ENCODE data around the gene SPPL2B.
A peak's percentile ranks its signal among the peaks of the same experiment; 100 is the strongest.

The SPPL2B gene

DNA sequence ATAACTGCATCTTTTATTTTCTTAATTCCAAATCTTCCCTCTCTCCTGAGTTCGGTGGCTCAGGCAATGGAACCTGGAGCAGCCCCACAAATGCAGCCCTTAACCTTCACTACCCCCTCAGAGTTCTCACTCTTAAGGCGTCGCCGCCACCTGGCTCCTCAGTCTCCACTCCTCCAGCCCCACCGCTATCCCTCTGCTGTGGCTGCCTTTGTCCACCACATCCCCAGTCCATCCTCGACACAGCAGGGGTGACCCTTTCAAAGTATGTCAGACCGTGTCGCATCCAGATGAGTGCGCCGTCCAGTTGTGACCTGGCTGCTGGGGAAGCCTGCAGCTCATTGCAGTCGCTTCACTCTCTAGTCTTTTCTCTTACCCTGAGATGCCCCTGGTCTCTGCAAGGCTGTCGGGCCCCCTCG, 1.0 kb downstream of the SPPL2B start:
- peaks cover 97% of the 10 kb centered on the region for H3K79me2 ChIP-seq (ENCODE audit: low read length)
- peak overlapping the region; percentile 83 for H3K4me2 ChIP-seq (ENCODE audit: low read depth, low read length)
- peak overlapping the region; percentile 97; the same call in 1 of the 2 replicates for H3K9ac ChIP-seq (ENCODE audit: low read length)
- peaks cover 42% of the 10 kb centered on the region for H3K4me1 ChIP-seq (ENCODE audit: low read length)
- H3K27me3 ChIP-seq (replicated peaks; ENCODE audit: insufficient read depth, low read length): no peaks in the 10 kb centered on the region
- H3K4me3 ChIP-seq (ENCODE audit: low read length): peak overlapping the region; percentile 95
- H2AFZ ChIP-seq (ENCODE audit: low read length): no peak overlapping the region
- H3K36me3 ChIP-seq (replicated peaks; ENCODE audit: insufficient read depth, low read length): 0 out of 2 replicates have a peak, but pooled peaks cover 2% of the 10 kb centered on the region
- H4K20me1 ChIP-seq (ENCODE audit: insufficient read depth, low read length): no peaks in the 10 kb centered on the region
- H3K27ac ChIP-seq (ENCODE audit: low read length): peak overlapping the region; percentile 53; the same call in 1 of the 2 replicates
- TF ChIP-seq EZH2 (optimal IDR thresholded peaks at IDR 0.05; ENCODE audit: low read depth, low read length): no peak
- TF ChIP-seq, protein P1, sequence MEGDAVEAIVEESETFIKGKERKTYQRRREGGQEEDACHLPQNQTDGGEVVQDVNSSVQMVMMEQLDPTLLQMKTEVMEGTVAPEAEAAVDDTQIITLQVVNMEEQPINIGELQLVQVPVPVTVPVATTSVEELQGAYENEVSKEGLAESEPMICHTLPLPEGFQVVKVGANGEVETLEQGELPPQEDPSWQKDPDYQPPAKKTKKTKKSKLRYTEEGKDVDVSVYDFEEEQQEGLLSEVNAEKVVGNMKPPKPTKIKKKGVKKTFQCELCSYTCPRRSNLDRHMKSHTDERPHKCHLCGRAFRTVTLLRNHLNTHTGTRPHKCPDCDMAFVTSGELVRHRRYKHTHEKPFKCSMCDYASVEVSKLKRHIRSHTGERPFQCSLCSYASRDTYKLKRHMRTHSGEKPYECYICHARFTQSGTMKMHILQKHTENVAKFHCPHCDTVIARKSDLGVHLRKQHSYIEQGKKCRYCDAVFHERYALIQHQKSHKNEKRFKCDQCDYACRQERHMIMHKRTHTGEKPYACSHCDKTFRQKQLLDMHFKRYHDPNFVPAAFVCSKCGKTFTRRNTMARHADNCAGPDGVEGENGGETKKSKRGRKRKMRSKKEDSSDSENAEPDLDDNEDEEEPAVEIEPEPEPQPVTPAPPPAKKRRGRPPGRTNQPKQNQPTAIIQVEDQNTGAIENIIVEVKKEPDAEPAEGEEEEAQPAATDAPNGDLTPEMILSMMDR (IDR thresholded peaks at IDR 0.05; ENCODE audit: low read length): no peak
- TF ChIP-seq EZH2phosphoT487 (IDR thresholded peaks at IDR 0.05; ENCODE audit: low read length): no peak
- peaks cover 27% of the 10 kb centered on the region for H3F3A ChIP-seq (ENCODE audit: insufficient read depth, low read length)
- DNase-seq: no peak
- no peaks in the 10 kb centered on the region for H3K9me3 ChIP-seq (replicated peaks; ENCODE audit: insufficient read depth, low read length)
- no peaks in the 10 kb centered on the region for H3K9me2 ChIP-seq (replicated peaks; ENCODE audit: insufficient read depth, low read length)

DNA sequence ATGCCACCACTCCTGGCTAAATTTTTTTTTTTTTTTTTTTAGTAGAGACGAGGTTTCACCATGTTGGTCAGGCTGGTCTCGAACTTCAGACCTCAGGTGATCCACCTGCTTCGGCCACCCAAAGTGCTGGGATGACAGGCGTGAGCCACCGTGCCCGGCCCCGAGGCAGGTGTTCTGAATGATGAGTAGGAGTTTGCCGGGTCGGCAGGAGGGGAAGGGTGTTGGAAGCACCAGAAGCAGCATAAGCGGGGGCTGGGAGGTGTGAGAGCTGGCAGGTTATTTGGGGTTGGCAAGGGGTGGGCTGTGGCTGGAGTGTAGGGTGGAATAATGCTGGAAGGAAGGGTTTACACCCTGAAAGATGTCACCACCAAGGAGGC, 1.8 kb downstream of the SPPL2B start:
- TF ChIP-seq EZH2phosphoT487 (IDR thresholded peaks at IDR 0.05; ENCODE audit: low read length): no peak
- TF ChIP-seq, protein P1 (IDR thresholded peaks at IDR 0.05; ENCODE audit: low read length): no peak
- no peak for TF ChIP-seq EZH2 (optimal IDR thresholded peaks at IDR 0.05; ENCODE audit: low read depth, low read length)
- no peaks in the 10 kb centered on the region for H3K9me2 ChIP-seq (replicated peaks; ENCODE audit: insufficient read depth, low read length)
- no peak overlapping the region for H2AFZ ChIP-seq (ENCODE audit: low read length)
- no peaks in the 10 kb centered on the region for H3K9me3 ChIP-seq (replicated peaks; ENCODE audit: insufficient read depth, low read length)
- H3K79me2 ChIP-seq (ENCODE audit: low read length): peaks cover 97% of the 10 kb centered on the region
- H3K4me3 ChIP-seq (ENCODE audit: low read length): no peak overlapping the region
- H3K27ac ChIP-seq (ENCODE audit: low read length): no peak overlapping the region
- H3K4me2 ChIP-seq (ENCODE audit: low read depth, low read length): no peak overlapping the region
- H3K4me1 ChIP-seq (ENCODE audit: low read length): peaks cover 42% of the 10 kb centered on the region
- no peak overlapping the region for H3K9ac ChIP-seq (ENCODE audit: low read length)
- H4K20me1 ChIP-seq (ENCODE audit: insufficient read depth, low read length): no peaks in the 10 kb centered on the region
- H3K36me3 ChIP-seq (replicated peaks; ENCODE audit: insufficient read depth, low read length): 0 out of 2 replicates have a peak, but pooled peaks cover 6% of the 10 kb centered on the region
- DNase-seq: no peak
- peaks cover 34% of the 10 kb centered on the region for H3F3A ChIP-seq (ENCODE audit: insufficient read depth, low read length)
- H3K27me3 ChIP-seq (replicated peaks; ENCODE audit: insufficient read depth, low read length): no peaks in the 10 kb centered on the region

DNA sequence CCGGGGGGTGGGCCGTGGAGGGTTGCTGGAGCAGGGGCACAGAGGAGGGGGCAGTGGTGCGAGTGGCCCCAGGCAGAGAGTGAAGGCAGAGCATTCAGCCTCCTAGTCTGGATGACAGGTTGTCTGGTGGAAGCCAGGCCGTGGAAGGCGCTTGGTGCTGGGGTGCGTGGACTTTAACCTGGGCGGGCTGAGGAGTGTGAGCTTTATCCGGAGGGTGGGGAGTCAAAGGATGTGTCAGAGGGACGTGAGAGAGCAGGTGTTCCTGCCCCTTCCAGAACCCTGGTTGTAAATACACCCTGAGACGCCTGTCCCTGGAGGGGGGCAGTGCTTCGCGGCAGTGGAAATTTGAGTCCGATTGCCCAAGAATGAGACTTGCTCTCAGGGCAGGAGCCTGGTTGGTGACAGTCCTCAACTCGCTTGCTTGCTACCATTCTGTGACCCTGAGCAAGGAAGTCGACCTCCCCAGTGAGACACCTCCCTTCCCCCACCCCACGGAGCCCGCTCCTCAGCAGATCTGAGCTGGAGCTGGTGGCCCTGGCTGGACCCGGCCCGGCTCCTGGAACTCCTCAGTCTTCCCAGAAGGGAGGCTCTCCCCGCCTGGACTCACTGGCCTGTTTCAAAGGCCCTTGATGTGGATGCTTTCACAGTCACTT, 2.3 kb downstream of the SPPL2B start:
- no peak overlapping the region for H3K9ac ChIP-seq (ENCODE audit: low read length)
- no peak overlapping the region for H3K4me3 ChIP-seq (ENCODE audit: low read length)
- no peaks in the 10 kb centered on the region for H4K20me1 ChIP-seq (ENCODE audit: insufficient read depth, low read length)
- peaks cover 42% of the 10 kb centered on the region for H3K4me1 ChIP-seq (ENCODE audit: low read length)
- H2AFZ ChIP-seq (ENCODE audit: low read length): no peak overlapping the region
- H3F3A ChIP-seq (ENCODE audit: insufficient read depth, low read length): peaks cover 34% of the 10 kb centered on the region
- TF ChIP-seq EZH2phosphoT487 (IDR thresholded peaks at IDR 0.05; ENCODE audit: low read length) (no peak), EZH2 (optimal IDR thresholded peaks at IDR 0.05; ENCODE audit: low read depth, low read length) (no peak)
- TF ChIP-seq, protein P1 (IDR thresholded peaks at IDR 0.05; ENCODE audit: low read length): no peak
- DNase-seq: no peak
- peaks cover 97% of the 10 kb centered on the region for H3K79me2 ChIP-seq (ENCODE audit: low read length)
- no peaks in the 10 kb centered on the region for H3K9me2 ChIP-seq (replicated peaks; ENCODE audit: insufficient read depth, low read length)
- H3K4me2 ChIP-seq (ENCODE audit: low read depth, low read length): no peak overlapping the region
- H3K9me3 ChIP-seq (replicated peaks; ENCODE audit: insufficient read depth, low read length): no peaks in the 10 kb centered on the region
- 0 out of 2 replicates have a peak, but pooled peaks cover 6% of the 10 kb centered on the region for H3K36me3 ChIP-seq (replicated peaks; ENCODE audit: insufficient read depth, low read length)
- no peaks in the 10 kb centered on the region for H3K27me3 ChIP-seq (replicated peaks; ENCODE audit: insufficient read depth, low read length)
- H3K27ac ChIP-seq (ENCODE audit: low read length): no peak overlapping the region; the same call in 1 of the 2 replicates

All from MM.1S (cell line).